Esophagus muscularis mucosa (tissue), 3 donors: ENCODE results near the gene CCL18.
"Not testable (repeated sequence)": the region's sequence is repeated elsewhere in the genome, so short reads cannot be mapped to it uniquely, and the experiment has no call there.

Experiments used
- CTCF ChIP-seq, 3 experiments: fragments of 200-600 bp in 2 of 3; fragments of 450-650 bp in 1 of 3; sonication (generic) in 2 of 3; IDR thresholded peaks; one replicate each; pipeline ENCODE4 v1.5.1; 2017 to 2019; ENCODE audit warnings: antibody characterized with exemption in 3 of 3, mild to moderate bottlenecking in 2 of 3, moderate library complexity in 1 of 3
- EP300 ChIP-seq: sonication (generic); formaldehyde crosslinking; IDR thresholded peaks from one replicate; pipeline ENCODE4 v1.6.1; 2017; ENCODE audit warnings: antibody characterized with exemption

GRCh38 chr17:36103401-36103975 lies 39.4 kb downstream of the CCL18 start, which contains the start of gene CCL4:
- not testable (repeated sequence) for TF ChIP-seq CTCF (IDR thresholded peaks at IDR 0.05); EP300
